ENCODE measurements around the gene CAPRIN1. TPM values are rescaled to one million over a fixed set of nuclear protein-coding genes. Genes with fewer than 3 reads are reported as not detected.

CAPRIN1 gene
- total RNA-seq, 1 experiment from 2014 or later: 301 TPM

GRCh38 chr11:34026432-34026831, 25.1 kb upstream of the CAPRIN1 start:
- no peaks in the 10 kb centered on the region for H3K9me3 ChIP-seq (ENCODE audit: control insufficient read depth, low read depth, low read length)
- no peak overlapping the region for H4K91ac ChIP-seq (ENCODE audit: insufficient read length, low read depth, low read length)
- Mint-ChIP-seq H3K4me1 (peaks cover 5 to 6% of the 10 kb centered on the region in 2 experiments; a peak in 2 of 4 replicates), H3K9me3 (peaks cover 2 to 4% of the 10 kb centered on the region in 2 experiments; a peak in 4 of 5 replicates), H3K4me3 (no peak overlapping the region), H3K36me3 (ENCODE audit: insufficient read depth in 1 of 3, low read depth in 3 of 3) (no peaks in the 10 kb centered on the region; a peak in 1 of 7 replicates), H3K27ac (no peak overlapping the region), H3K27me3 (ENCODE audit: low read depth) (0 out of 2 replicates have a peak, but pooled peaks cover 1% of the 10 kb centered on the region)
- H2BK5ac ChIP-seq (ENCODE audit: insufficient read length, low read length): no peak overlapping the region
- H2AFZ ChIP-seq (ENCODE audit: low read length): no peak overlapping the region
- H3K27ac ChIP-seq (ENCODE audit: insufficient read length, low read depth, low read length): no peak overlapping the region
- H3K79me2 ChIP-seq (ENCODE audit: insufficient read depth, low read length): no peaks in the 10 kb centered on the region
- H3K23me2 ChIP-seq (ENCODE audit: insufficient read length, low read depth, low read length, poor library complexity, severe bottlenecking): no peaks in the 10 kb centered on the region
- H2BK120ac ChIP-seq (ENCODE audit: low read depth, low read length, poor library complexity, severe bottlenecking): no peak overlapping the region
- H3K4ac ChIP-seq (ENCODE audit: low read depth, low read length): no peak overlapping the region
- no peak overlapping the region for H2AK5ac ChIP-seq (ENCODE audit: insufficient read length, low read length)
- no peaks in the 10 kb centered on the region for H3K79me1 ChIP-seq (ENCODE audit: insufficient read depth, low read depth, low read length, poor library complexity, severe bottlenecking)
- no peak overlapping the region for H2BK12ac ChIP-seq (ENCODE audit: insufficient read length, low read depth, low read length)
- no peak overlapping the region for H3T11ph ChIP-seq (ENCODE audit: low read length)
- no CpG with 5 or more reads among the region's 14 CpGs for WGBS (ENCODE audit: extremely low coverage, insufficient read length, low lambda C conversion rate)
- H4K8ac ChIP-seq (replicated peaks; ENCODE audit: insufficient read length, low read depth, low read length): no peak overlapping the region
- peaks cover 6% of the 10 kb centered on the region; the same call in 1 of the 2 replicates for H3K4me1 ChIP-seq (ENCODE audit: insufficient read depth, low read length)
- no peak overlapping the region for H2BK20ac ChIP-seq (ENCODE audit: low read depth, low read length, poor library complexity, severe bottlenecking)
- H4K20me1 ChIP-seq (ENCODE audit: control insufficient read depth, insufficient read depth, insufficient read length): no peaks in the 10 kb centered on the region
- H3K14ac ChIP-seq (ENCODE audit: insufficient read depth, low read length): no peak overlapping the region
- no peak overlapping the region for H2BK15ac ChIP-seq (ENCODE audit: low read depth, low read length)
- no peaks in the 10 kb centered on the region for H3K27me3 ChIP-seq (ENCODE audit: insufficient read depth, low read length)
- no peak overlapping the region for H3K9ac ChIP-seq (ENCODE audit: extremely low read depth, insufficient read length, low read length)
- H3K23ac ChIP-seq (ENCODE audit: insufficient read length, low read depth, low read length): no peak overlapping the region
- no peak overlapping the region for H3K4me2 ChIP-seq (ENCODE audit: insufficient read depth, insufficient read length, low read length)
- no peak overlapping the region for H3K18ac ChIP-seq (ENCODE audit: insufficient read length, low read depth, low read length)
- DNase-seq: no peak
- no peak for TF ChIP-seq CTCF (conservative IDR thresholded peaks at IDR 0.05)
- H4K5ac ChIP-seq (ENCODE audit: insufficient read length, low read depth, low read length): no peak overlapping the region
- no peak overlapping the region for H3K56ac ChIP-seq (ENCODE audit: insufficient read length, low read depth, low read length)
